Iris pigment epithelial cell (primary cell): ENCODE measurements around the gene ZMYND10.
A peak's percentile ranks its signal among the peaks of the same experiment; 100 is the strongest.

Source experiments
- DNase-seq: peaks from one replicate; pipeline ENCODE4 v3.0.0-alpha.2; 2011; ENCODE audit warnings: low read depth

The ZMYND10 gene

GRCh38 chr3:50347187-50347813 lies 1.8 kb upstream of the ZMYND10 start:
- DNase-seq = peak; percentile 62

GRCh38 chr3:50345008-50345407 lies 524 bp downstream of the ZMYND10 start:
- DNase-seq = no peak

GRCh38 chr3:50342813-50343633 lies 2.5 kb downstream of the ZMYND10 start:
- no peak for DNase-seq

GRCh38 chr3:50341996-50342650 lies 3.4 kb downstream of the ZMYND10 start:
- no peak for DNase-seq

GRCh38 chr3:50341537-50341936 lies 4.0 kb downstream of the ZMYND10 start:
- DNase-seq = no peak

- peak; percentile 60 for DNase-seq
These were observed 4.8 kb downstream of the ZMYND10 start, which contains the start of gene RASSF1 for GRCh38 chr3:50340448-50341329. Gene RASSF1, minus strand, starts transcription at chr3:50340836. Its CDS starts 31 bp downstream, at chr3:50340805.

- no peak for DNase-seq
These were observed 5.4 kb downstream of the ZMYND10 start for GRCh38 chr3:50340147-50340447.

GRCh38 chr3:50339485-50340146 lies 5.9 kb downstream of the ZMYND10 start:
- DNase-seq = peak; percentile 62

- DNase-seq = no peak
These were observed 6.6 kb downstream of the ZMYND10 start for GRCh38 chr3:50338965-50339364.

GRCh38 chr3:50337175-50337861 lies 8.2 kb downstream of the ZMYND10 start:
- DNase-seq = peak; percentile 100

- peak; percentile 47 for DNase-seq
These were observed 8.9 kb downstream of the ZMYND10 start for GRCh38 chr3:50336452-50337174.

- no peak for DNase-seq
These were observed 11.0 kb downstream of the ZMYND10 start for GRCh38 chr3:50334339-50335075.

- DNase-seq = peak; percentile 87
These were observed 11.7 kb downstream of the ZMYND10 start for GRCh38 chr3:50333744-50334328.

GRCh38 chr3:50331364-50331907 lies 14.1 kb downstream of the ZMYND10 start:
- DNase-seq = no peak

- no peak for DNase-seq
These were observed 15.2 kb downstream of the ZMYND10 start for GRCh38 chr3:50330330-50330729.

GRCh38 chr3:50327943-50328691 lies 17.4 kb downstream of the ZMYND10 start, which contains the start of gene TUSC2:
Gene TUSC2, minus strand, starts transcription at chr3:50328223. Its CDS starts 124 bp downstream, at chr3:50328099.
- peak; percentile 97 for DNase-seq

GRCh38 chr3:50327129-50327528 lies 18.4 kb downstream of the ZMYND10 start:
- no peak for DNase-seq

- no peak for DNase-seq
These were observed 19.4 kb downstream of the ZMYND10 start for GRCh38 chr3:50326182-50326541.
